ENCODE data around the gene FBXW11.
"Not testable (repeated sequence)": the region's sequence is repeated elsewhere in the genome, so short reads cannot be mapped to it uniquely, and the experiment has no call there.

Gene FBXW11

GRCh38 chr5:171946000-171946781 is 60.2 kb downstream of the FBXW11 start:
- Mint-ChIP-seq H3K4me3 (no peak overlapping the region), H3K27me3 (no peaks in the 10 kb centered on the region), H3K36me3 (ENCODE audit: low read depth) (no peaks in the 10 kb centered on the region), H3K9me3 (no peaks in the 10 kb centered on the region), H3K27ac (no peak overlapping the region), H3K4me1 (ENCODE audit: low read depth) (peaks cover 16% of the 10 kb centered on the region)
- intact Hi-C loops (cut with micrococcal nuclease), result loop anchor here (5.0 kb wide), 1 partner anchor 41 kb away; no protein-coding TSS in a partner anchor

GRCh38 chr5:171945476-171945875 is 61.0 kb downstream of the FBXW11 start:
- H3K27ac Mint-ChIP-seq, result no peak overlapping the region
- intact Hi-C loops (cut with micrococcal nuclease), result loop anchor here (5.0 kb wide), 1 partner anchor 42 kb away; no protein-coding TSS in a partner anchor
- H3K9me3 Mint-ChIP-seq, result no peaks in the 10 kb centered on the region
- no peaks in the 10 kb centered on the region for H3K36me3 Mint-ChIP-seq (ENCODE audit: low read depth)
- no peak overlapping the region for H3K4me3 Mint-ChIP-seq
- H3K4me1 Mint-ChIP-seq (ENCODE audit: low read depth), result peaks cover 23% of the 10 kb centered on the region
- no peaks in the 10 kb centered on the region for H3K27me3 Mint-ChIP-seq

- no peak overlapping the region for H3K4me3 Mint-ChIP-seq
- no peaks in the 10 kb centered on the region for H3K27me3 Mint-ChIP-seq
- no peaks in the 10 kb centered on the region for H3K9me3 Mint-ChIP-seq
- no peaks in the 10 kb centered on the region for H3K36me3 Mint-ChIP-seq (ENCODE audit: low read depth)
- no peak overlapping the region for H3K27ac Mint-ChIP-seq
- H3K4me1 Mint-ChIP-seq (ENCODE audit: low read depth), result peaks cover 27% of the 10 kb centered on the region
- intact Hi-C loops (cut with micrococcal nuclease), result loop anchor here (5.0 kb wide), 1 partner anchor 42 kb away; no protein-coding TSS in a partner anchor
Observed at GRCh38 chr5:171945066-171945465, 61.4 kb downstream of the FBXW11 start.

- H3K36me3 Mint-ChIP-seq (ENCODE audit: low read depth); H3K4me3 Mint-ChIP-seq; H3K9me3 Mint-ChIP-seq; intact Hi-C loops (cut with micrococcal nuclease); H3K27me3 Mint-ChIP-seq; H3K27ac Mint-ChIP-seq: not testable (repeated sequence)
- peaks cover 22% of the 10 kb centered on the region for H3K4me1 Mint-ChIP-seq (ENCODE audit: low read depth)
Observed at GRCh38 chr5:171942112-171942516, 64.3 kb downstream of the FBXW11 start.

- H3K36me3 Mint-ChIP-seq (ENCODE audit: low read depth); H3K27me3 Mint-ChIP-seq; H3K27ac Mint-ChIP-seq; H3K4me3 Mint-ChIP-seq; H3K9me3 Mint-ChIP-seq; intact Hi-C loops (cut with micrococcal nuclease): not testable (repeated sequence)
- peaks cover 22% of the 10 kb centered on the region for H3K4me1 Mint-ChIP-seq (ENCODE audit: low read depth)
Observed at GRCh38 chr5:171941675-171942074, 64.8 kb downstream of the FBXW11 start.

DNA sequence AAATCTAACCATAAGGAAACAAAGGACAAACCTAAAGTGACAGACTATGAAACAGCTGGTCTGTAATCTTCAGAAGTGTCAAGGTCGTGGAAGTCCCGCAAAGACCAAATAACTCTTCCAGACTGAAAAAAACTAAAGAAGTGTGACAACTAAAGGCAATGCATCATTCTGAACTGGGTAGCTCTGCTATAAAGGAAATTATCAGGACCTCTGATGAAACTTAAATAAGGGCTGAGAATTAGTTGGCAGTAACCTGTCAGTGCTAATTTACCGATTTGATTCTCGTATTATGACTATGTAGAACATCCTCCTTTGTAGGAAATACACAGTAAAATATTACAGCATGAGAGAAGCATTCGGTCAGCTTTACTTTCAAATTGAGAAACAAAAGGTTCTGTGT is 65.2 kb downstream of the FBXW11 start:
- H3K4me3 Mint-ChIP-seq; H3K9me3 Mint-ChIP-seq; intact Hi-C loops (cut with micrococcal nuclease); H3K36me3 Mint-ChIP-seq (ENCODE audit: low read depth); H3K27ac Mint-ChIP-seq; H3K27me3 Mint-ChIP-seq: not testable (repeated sequence)
- H3K4me1 Mint-ChIP-seq (ENCODE audit: low read depth), result peaks cover 18% of the 10 kb centered on the region

- Mint-ChIP-seq H3K9me3 (no peaks in the 10 kb centered on the region), H3K27me3 (no peaks in the 10 kb centered on the region), H3K4me3 (no peak overlapping the region), H3K4me1 (ENCODE audit: low read depth) (peaks cover 14% of the 10 kb centered on the region), H3K27ac (peak overlapping the region; percentile 25), H3K36me3 (ENCODE audit: low read depth) (peaks cover 4% of the 10 kb centered on the region)
- intact Hi-C loops (cut with micrococcal nuclease), result no loop called here
Observed at GRCh38 chr5:171939951-171940350, 66.5 kb downstream of the FBXW11 start.

- peaks cover 11% of the 10 kb centered on the region for H3K4me1 Mint-ChIP-seq (ENCODE audit: low read depth)
- H3K27ac Mint-ChIP-seq, result no peak overlapping the region
- intact Hi-C loops (cut with micrococcal nuclease), result no loop called here
- H3K4me3 Mint-ChIP-seq, result no peak overlapping the region
- no peaks in the 10 kb centered on the region for H3K27me3 Mint-ChIP-seq
- H3K36me3 Mint-ChIP-seq (ENCODE audit: low read depth), result peaks cover 13% of the 10 kb centered on the region
- no peaks in the 10 kb centered on the region for H3K9me3 Mint-ChIP-seq
Observed at GRCh38 chr5:171938358-171938757, 68.1 kb downstream of the FBXW11 start.

GRCh38 chr5:171937351-171937750 is 69.1 kb downstream of the FBXW11 start:
- H3K4me1 Mint-ChIP-seq (ENCODE audit: low read depth), result peaks cover 11% of the 10 kb centered on the region
- no peak overlapping the region for H3K4me3 Mint-ChIP-seq
- peaks cover 13% of the 10 kb centered on the region for H3K36me3 Mint-ChIP-seq (ENCODE audit: low read depth)
- intact Hi-C loops (cut with micrococcal nuclease), result no loop called here
- no peak overlapping the region for H3K27ac Mint-ChIP-seq
- no peaks in the 10 kb centered on the region for H3K9me3 Mint-ChIP-seq
- H3K27me3 Mint-ChIP-seq, result no peaks in the 10 kb centered on the region

DNA sequence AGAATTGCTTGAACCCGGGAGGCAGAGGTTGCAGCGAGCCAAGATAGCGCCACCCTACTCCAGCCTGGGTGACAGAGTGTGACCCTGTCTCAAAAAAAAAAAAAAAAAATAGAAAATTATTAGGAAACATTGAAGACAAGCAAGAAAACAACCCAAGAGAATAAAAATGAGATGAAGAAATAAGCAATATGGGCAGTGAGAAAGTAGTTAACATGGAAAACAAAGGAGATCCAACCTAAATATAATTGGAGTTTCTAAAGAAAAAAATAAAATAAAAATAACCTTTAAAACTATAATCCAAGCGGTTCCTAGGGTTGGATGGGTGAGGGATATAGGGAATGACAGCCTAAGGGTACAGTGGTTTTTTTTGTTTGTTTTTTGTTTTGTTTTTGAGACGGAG is 71.9 kb downstream of the FBXW11 start:
- H3K4me3 Mint-ChIP-seq, result no peak overlapping the region
- H3K36me3 Mint-ChIP-seq (ENCODE audit: low read depth), result peaks cover 19% of the 10 kb centered on the region
- no peaks in the 10 kb centered on the region for H3K27me3 Mint-ChIP-seq
- no peaks in the 10 kb centered on the region for H3K9me3 Mint-ChIP-seq
- intact Hi-C loops (cut with micrococcal nuclease), result no loop called here
- no peaks in the 10 kb centered on the region for H3K4me1 Mint-ChIP-seq (ENCODE audit: low read depth)
- no peak overlapping the region for H3K27ac Mint-ChIP-seq

- no peaks in the 10 kb centered on the region for H3K27me3 Mint-ChIP-seq
- H3K4me1 Mint-ChIP-seq (ENCODE audit: low read depth), result peaks cover 13% of the 10 kb centered on the region
- H3K4me3 Mint-ChIP-seq, result no peak overlapping the region
- H3K9me3 Mint-ChIP-seq, result no peaks in the 10 kb centered on the region
- peaks cover 31% of the 10 kb centered on the region for H3K36me3 Mint-ChIP-seq (ENCODE audit: low read depth)
- intact Hi-C loops (cut with micrococcal nuclease), result no loop called here
- H3K27ac Mint-ChIP-seq, result no peak overlapping the region
Observed at GRCh38 chr5:171931163-171931562, 75.3 kb downstream of the FBXW11 start.

DNA sequence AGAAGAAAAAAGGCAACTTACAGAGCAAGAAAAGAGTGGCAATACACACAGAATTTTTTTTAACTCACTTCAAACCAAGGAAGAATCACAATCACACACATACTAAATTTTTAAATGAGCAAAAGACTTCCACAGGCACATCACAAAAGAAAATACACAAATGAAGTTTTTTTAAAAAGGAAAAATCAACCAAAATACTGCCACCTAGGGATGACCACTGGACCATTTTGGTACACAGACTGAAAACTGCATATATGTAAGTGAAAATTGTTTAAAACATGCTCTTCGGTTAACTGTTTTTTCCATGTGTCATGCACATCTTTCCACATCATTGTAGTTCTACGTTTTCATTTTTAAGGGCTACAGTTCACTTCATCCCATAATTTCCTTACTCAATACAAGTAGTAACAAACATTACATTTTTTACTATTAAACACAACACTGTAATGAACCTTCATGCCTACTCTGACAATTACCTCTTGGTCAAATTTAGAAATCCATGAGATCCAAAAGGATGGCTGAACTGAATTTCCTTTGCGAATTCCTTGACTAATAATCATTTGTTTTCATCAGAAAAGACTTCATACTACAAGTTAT is 79.0 kb downstream of the FBXW11 start:
- H3K36me3 Mint-ChIP-seq (ENCODE audit: low read depth), result peaks cover 19% of the 10 kb centered on the region
- no peaks in the 10 kb centered on the region for H3K27me3 Mint-ChIP-seq
- no peak overlapping the region for H3K4me3 Mint-ChIP-seq
- H3K27ac Mint-ChIP-seq, result no peak overlapping the region
- intact Hi-C loops (cut with micrococcal nuclease), result no loop called here
- peaks cover 19% of the 10 kb centered on the region for H3K4me1 Mint-ChIP-seq (ENCODE audit: low read depth)
- H3K9me3 Mint-ChIP-seq, result no peaks in the 10 kb centered on the region

- intact Hi-C loops (cut with micrococcal nuclease), result no loop called here
- Mint-ChIP-seq H3K27me3 (no peaks in the 10 kb centered on the region), H3K36me3 (ENCODE audit: low read depth) (peaks cover 12% of the 10 kb centered on the region), H3K4me1 (ENCODE audit: low read depth) (peaks cover 19% of the 10 kb centered on the region), H3K27ac (no peak overlapping the region), H3K4me3 (no peak overlapping the region), H3K9me3 (no peaks in the 10 kb centered on the region)
Observed at GRCh38 chr5:171926311-171926710, 80.1 kb downstream of the FBXW11 start.

GRCh38 chr5:171924493-171925122 is 81.8 kb downstream of the FBXW11 start:
- no peak overlapping the region for H3K27ac Mint-ChIP-seq
- H3K4me3 Mint-ChIP-seq, result no peak overlapping the region
- H3K36me3 Mint-ChIP-seq (ENCODE audit: low read depth), result peaks cover 12% of the 10 kb centered on the region
- no peaks in the 10 kb centered on the region for H3K27me3 Mint-ChIP-seq
- intact Hi-C loops (cut with micrococcal nuclease), result no loop called here
- no peaks in the 10 kb centered on the region for H3K9me3 Mint-ChIP-seq
- peaks cover 25% of the 10 kb centered on the region for H3K4me1 Mint-ChIP-seq (ENCODE audit: low read depth)

All from dendritic cell treated with granulocyte-macrophage colony-stimulating factor and Interleukin-4, amounts not matched to agents 40 ng/mL and 50 ng/mL, for 4 days (primary cell).